Transverse colon (tissue), 3 donors: ENCODE measurements around the gene HAND2.

ENCODE experiments used
- POLR2A ChIP-seq: fragments of 450-650 bp; IDR thresholded peaks from one replicate; pipeline ENCODE4 v1.6.1; 2016; ENCODE audit warnings: antibody characterized with exemption, mild to moderate bottlenecking, moderate library complexity
- TF ChIP-seq, protein P1 (sequence below), 5 experiments: fragments of 200-600 bp in 3 of 5; fragments of 450-650 bp in 2 of 5; sonication (generic) in 3 of 5; IDR thresholded peaks; 1 replicate in 2 of 5; 2 replicates in 3 of 5; pipeline ENCODE4 v1.5.1; 2016 to 2017; ENCODE audit warnings: antibody characterized with exemption in 5 of 5, inconsistent platforms in 3 of 5, mild to moderate bottlenecking in 2 of 5, moderate library complexity in 1 of 5

DNA sequence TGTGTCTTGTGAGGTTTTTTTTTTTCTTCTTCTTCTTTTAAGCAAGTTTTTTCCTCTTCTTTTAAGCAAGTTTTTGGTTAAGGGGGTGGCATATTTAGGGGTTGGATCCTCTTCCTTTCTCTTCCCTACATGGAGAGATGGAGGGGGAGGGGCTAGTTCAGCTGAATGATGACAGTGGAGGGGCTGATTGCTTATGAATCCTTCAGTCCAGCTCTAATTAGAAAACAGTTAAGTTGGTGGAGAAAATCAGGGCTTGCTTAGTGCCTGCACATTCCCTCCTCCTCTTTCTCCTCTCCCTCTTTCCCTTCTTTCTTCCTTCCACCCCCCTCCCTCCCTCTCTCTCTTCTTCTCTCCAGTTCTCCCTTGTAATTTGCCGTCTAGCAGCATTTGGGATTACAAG, 4.4 kb upstream of the HAND2 start:
- TF ChIP-seq, protein P1, sequence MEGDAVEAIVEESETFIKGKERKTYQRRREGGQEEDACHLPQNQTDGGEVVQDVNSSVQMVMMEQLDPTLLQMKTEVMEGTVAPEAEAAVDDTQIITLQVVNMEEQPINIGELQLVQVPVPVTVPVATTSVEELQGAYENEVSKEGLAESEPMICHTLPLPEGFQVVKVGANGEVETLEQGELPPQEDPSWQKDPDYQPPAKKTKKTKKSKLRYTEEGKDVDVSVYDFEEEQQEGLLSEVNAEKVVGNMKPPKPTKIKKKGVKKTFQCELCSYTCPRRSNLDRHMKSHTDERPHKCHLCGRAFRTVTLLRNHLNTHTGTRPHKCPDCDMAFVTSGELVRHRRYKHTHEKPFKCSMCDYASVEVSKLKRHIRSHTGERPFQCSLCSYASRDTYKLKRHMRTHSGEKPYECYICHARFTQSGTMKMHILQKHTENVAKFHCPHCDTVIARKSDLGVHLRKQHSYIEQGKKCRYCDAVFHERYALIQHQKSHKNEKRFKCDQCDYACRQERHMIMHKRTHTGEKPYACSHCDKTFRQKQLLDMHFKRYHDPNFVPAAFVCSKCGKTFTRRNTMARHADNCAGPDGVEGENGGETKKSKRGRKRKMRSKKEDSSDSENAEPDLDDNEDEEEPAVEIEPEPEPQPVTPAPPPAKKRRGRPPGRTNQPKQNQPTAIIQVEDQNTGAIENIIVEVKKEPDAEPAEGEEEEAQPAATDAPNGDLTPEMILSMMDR (IDR thresholded peaks at IDR 0.05): no peak
- no peak for TF ChIP-seq POLR2A
